DOHH2 (cell line): ENCODE measurements around the gene SCN8A.

Experiments used
- H3F3A ChIP-seq: fragments of 200-600 bp; sonication (generic), shearing (Covaris generic); 2 replicates; pipeline ENCODE4 v1.6.0; 2016; ENCODE audit warnings: antibody characterized with exemption, mild to moderate bottlenecking; ENCODE audit not compliant: control insufficient read depth, insufficient read depth
- H3K27ac ChIP-seq: fragments of 200-600 bp; sonication (generic); 2 replicates; pipeline ENCODE4 v1.5.1; 2014; ENCODE audit warnings: low read depth, mild to moderate bottlenecking, low read length, moderate library complexity
- H3K27me3 ChIP-seq: fragments of 200-600 bp; sonication (generic); 2 replicates; pipeline ENCODE4 v1.6.1; 2014; ENCODE audit warnings: mild to moderate bottlenecking, low read length, mixed read lengths; ENCODE audit not compliant: control insufficient read depth
- H3K36me3 ChIP-seq: fragments of 200-600 bp; sonication (generic); 2 replicates; pipeline ENCODE4 v1.6.1; 2014; ENCODE audit warnings: mild to moderate bottlenecking, low read length, moderate library complexity, mixed read lengths; ENCODE audit not compliant: control insufficient read depth
- H3K4me1 ChIP-seq: fragments of 200-600 bp; sonication (generic); 2 replicates; pipeline ENCODE4 v1.6.1; 2014; ENCODE audit warnings: mild to moderate bottlenecking, low read length, mixed read lengths; ENCODE audit not compliant: control insufficient read depth
- H3K4me2 ChIP-seq: fragments of 200-600 bp; sonication (generic); 2 replicates; pipeline ENCODE4 v1.6.0; 2014; ENCODE audit warnings: mild to moderate bottlenecking, low read length, moderate library complexity
- H3K4me3 ChIP-seq: fragments of 200-600 bp; sonication (generic); 2 replicates; pipeline ENCODE4 v1.5.1; 2014; ENCODE audit warnings: mild to moderate bottlenecking, low read length, mixed read lengths
- H3K79me2 ChIP-seq: fragments of 200-600 bp; sonication (generic); 2 replicates; pipeline ENCODE4 v1.6.1; 2014; ENCODE audit warnings: mild to moderate bottlenecking, low read length, mixed read lengths; ENCODE audit not compliant: control insufficient read depth
- H3K9me2 ChIP-seq: fragments of 200-600 bp; sonication (generic); replicated peaks from 2 replicates; pipeline ENCODE4 v1.6.1; 2014; ENCODE audit warnings: mild to moderate bottlenecking, low read length, mixed read lengths; ENCODE audit not compliant: control insufficient read depth
- H3K9me3 ChIP-seq: fragments of 200-600 bp; sonication (generic); 2 replicates; pipeline ENCODE4 v1.6.1; 2014; ENCODE audit warnings: antibody characterized with exemption, low read length, mixed read lengths; ENCODE audit not compliant: control insufficient read depth, insufficient read depth
- H4K20me1 ChIP-seq: fragments of 200-600 bp; sonication (generic); 2 replicates; pipeline ENCODE4 v1.6.0; 2014; ENCODE audit warnings: low read depth, mild to moderate bottlenecking, antibody characterized with exemption, low read length, moderate library complexity; ENCODE audit not compliant: control insufficient read depth, insufficient read depth
- CTCF ChIP-seq: fragments of 200-600 bp; sonication (generic); IDR thresholded peaks from one replicate; pipeline ENCODE4 v1.5.1; 2014; ENCODE audit warnings: antibody characterized with exemption, mild to moderate bottlenecking, low read depth, low read length; ENCODE audit not compliant: poor library complexity, severe bottlenecking
- EZH2phosphoT487 ChIP-seq: fragments of 200-600 bp; sonication (generic); IDR thresholded peaks from 2 replicates; pipeline ENCODE4 v1.6.1; 2017; ENCODE audit warnings: borderline replicate concordance, mild to moderate bottlenecking, antibody characterized with exemption, low read length, moderate library complexity, mixed read lengths

The SCN8A gene

GRCh38 chr12:51714666-51715065, 123.6 kb downstream of the SCN8A start:
- peaks cover 8% of the 10 kb centered on the region; the same call in 1 of the 2 replicates for H3K27me3 ChIP-seq
- TF ChIP-seq CTCF (no peak), EZH2phosphoT487 (no peak)
- H3K4me1 ChIP-seq = no peaks in the 10 kb centered on the region
- no peaks in the 10 kb centered on the region for H3K36me3 ChIP-seq
- H3K4me2 ChIP-seq = no peak overlapping the region
- H3K9me2 ChIP-seq = no peaks in the 10 kb centered on the region
- no peaks in the 10 kb centered on the region for H3K79me2 ChIP-seq
- H3K4me3 ChIP-seq = no peak overlapping the region
- no peaks in the 10 kb centered on the region for H3F3A ChIP-seq
- no peaks in the 10 kb centered on the region for H4K20me1 ChIP-seq
- H3K9me3 ChIP-seq = no peaks in the 10 kb centered on the region
- no peak overlapping the region for H3K27ac ChIP-seq

- Histone ChIP-seq H3K4me2 (no peak overlapping the region), H3K4me1 (no peaks in the 10 kb centered on the region), H3K27me3 (0 out of 2 replicates have a peak, but pooled peaks cover 3% of the 10 kb centered on the region), H4K20me1 (no peaks in the 10 kb centered on the region), H3K27ac (no peak overlapping the region), H3K79me2 (no peaks in the 10 kb centered on the region), H3K36me3 (no peaks in the 10 kb centered on the region), H3K9me2 (no peaks in the 10 kb centered on the region), H3K4me3 (no peak overlapping the region), H3K9me3 (no peaks in the 10 kb centered on the region), H3F3A (no peaks in the 10 kb centered on the region)
- TF ChIP-seq EZH2phosphoT487 (no peak), CTCF (no peak)
Measured at GRCh38 chr12:51717326-51717925, 126.4 kb downstream of the SCN8A start.

- no peak overlapping the region for H3K4me3 ChIP-seq
- no peaks in the 10 kb centered on the region for H3K4me1 ChIP-seq
- H3K27me3 ChIP-seq = no peaks in the 10 kb centered on the region
- H3K79me2 ChIP-seq = no peaks in the 10 kb centered on the region
- H3K4me2 ChIP-seq = no peak overlapping the region
- H4K20me1 ChIP-seq = no peaks in the 10 kb centered on the region
- no peaks in the 10 kb centered on the region for H3F3A ChIP-seq
- no peaks in the 10 kb centered on the region for H3K9me2 ChIP-seq
- no peak overlapping the region for H3K27ac ChIP-seq
- no peaks in the 10 kb centered on the region for H3K36me3 ChIP-seq
- H3K9me3 ChIP-seq = no peaks in the 10 kb centered on the region
- TF ChIP-seq CTCF (no peak), EZH2phosphoT487 (no peak)
Measured at GRCh38 chr12:51721282-51721940, 130.4 kb downstream of the SCN8A start.
